ENCODE results near the gene TSC2. TPM values are rescaled to one million over a fixed set of nuclear protein-coding genes. Genes with fewer than 3 reads are reported as not detected.

TSC2 gene
- total RNA-seq, 1 donor from 2014 or later: 80.1 TPM

DNA sequence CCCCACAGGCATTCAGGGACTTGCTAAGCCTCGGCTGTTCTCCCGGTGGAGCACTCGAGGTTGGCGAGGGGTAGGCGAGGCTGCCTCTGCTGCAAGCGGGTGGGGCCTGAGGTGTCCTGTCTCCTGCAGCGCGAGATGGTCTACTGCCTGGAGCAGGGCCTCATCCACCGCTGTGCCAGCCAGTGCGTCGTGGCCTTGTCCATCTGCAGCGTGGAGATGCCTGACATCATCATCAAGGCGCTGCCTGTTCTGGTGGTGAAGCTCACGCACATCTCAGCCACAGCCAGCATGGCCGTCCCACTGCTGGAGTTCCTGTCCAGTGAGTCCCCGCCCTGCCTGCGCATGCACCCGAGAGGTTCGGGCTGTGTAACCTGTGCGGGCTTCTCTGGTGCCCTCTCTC, 26.3 kb downstream of the TSC2 start:
- Histone ChIP-seq H3K36me3 (peaks cover 90% of the 10 kb centered on the region), H3K27ac (replicated peaks) (no peak overlapping the region), H3K9me3 (replicated peaks) (no peaks in the 10 kb centered on the region), H3K4me3 (no peak overlapping the region), H3K4me1 (no peaks in the 10 kb centered on the region), H3K27me3 (ENCODE audit: low read depth) (no peaks in the 10 kb centered on the region)
- DNase-seq: no peak
- intact Hi-C loops (cut with micrococcal nuclease): loop anchor here (10.0 kb wide), 1 partner anchor 171 kb away; no protein-coding TSS in a partner anchor
- TF ChIP-seq, protein P1, sequence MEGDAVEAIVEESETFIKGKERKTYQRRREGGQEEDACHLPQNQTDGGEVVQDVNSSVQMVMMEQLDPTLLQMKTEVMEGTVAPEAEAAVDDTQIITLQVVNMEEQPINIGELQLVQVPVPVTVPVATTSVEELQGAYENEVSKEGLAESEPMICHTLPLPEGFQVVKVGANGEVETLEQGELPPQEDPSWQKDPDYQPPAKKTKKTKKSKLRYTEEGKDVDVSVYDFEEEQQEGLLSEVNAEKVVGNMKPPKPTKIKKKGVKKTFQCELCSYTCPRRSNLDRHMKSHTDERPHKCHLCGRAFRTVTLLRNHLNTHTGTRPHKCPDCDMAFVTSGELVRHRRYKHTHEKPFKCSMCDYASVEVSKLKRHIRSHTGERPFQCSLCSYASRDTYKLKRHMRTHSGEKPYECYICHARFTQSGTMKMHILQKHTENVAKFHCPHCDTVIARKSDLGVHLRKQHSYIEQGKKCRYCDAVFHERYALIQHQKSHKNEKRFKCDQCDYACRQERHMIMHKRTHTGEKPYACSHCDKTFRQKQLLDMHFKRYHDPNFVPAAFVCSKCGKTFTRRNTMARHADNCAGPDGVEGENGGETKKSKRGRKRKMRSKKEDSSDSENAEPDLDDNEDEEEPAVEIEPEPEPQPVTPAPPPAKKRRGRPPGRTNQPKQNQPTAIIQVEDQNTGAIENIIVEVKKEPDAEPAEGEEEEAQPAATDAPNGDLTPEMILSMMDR (IDR thresholded peaks at IDR 0.05; ENCODE audit: borderline replicate concordance): no peak

DNA sequence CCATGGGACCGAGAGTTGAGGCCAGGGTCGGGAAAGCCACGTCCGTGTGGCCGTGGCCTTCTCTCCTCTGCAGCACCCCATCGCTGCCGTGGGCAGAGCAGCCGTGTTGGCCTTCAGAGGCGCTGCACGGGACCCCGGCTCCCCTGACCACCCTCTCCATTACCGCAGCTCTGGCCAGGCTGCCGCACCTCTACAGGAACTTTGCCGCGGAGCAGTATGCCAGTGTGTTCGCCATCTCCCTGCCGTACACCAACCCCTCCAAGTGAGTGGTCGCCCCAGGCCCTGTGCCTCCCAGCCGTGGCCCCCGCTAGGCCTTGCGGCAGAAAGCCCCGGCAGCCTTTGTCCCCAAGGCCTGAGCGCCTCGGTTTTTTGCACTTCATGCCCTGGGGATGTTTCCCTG, 27.8 kb downstream of the TSC2 start:
- DNase-seq: no peak
- intact Hi-C loops (cut with micrococcal nuclease): loop anchor here (10.0 kb wide), 1 partner anchor 169 kb away; no protein-coding TSS in a partner anchor
- H3K27ac ChIP-seq (replicated peaks): no peak overlapping the region
- no peak overlapping the region for H3K4me3 ChIP-seq
- no peaks in the 10 kb centered on the region for H3K27me3 ChIP-seq (ENCODE audit: low read depth)
- TF ChIP-seq, protein P1 (IDR thresholded peaks at IDR 0.05; ENCODE audit: borderline replicate concordance): no peak
- peaks cover under 1% of the 10 kb centered on the region for H3K4me1 ChIP-seq
- peaks cover 91% of the 10 kb centered on the region for H3K36me3 ChIP-seq
- H3K9me3 ChIP-seq (replicated peaks): no peaks in the 10 kb centered on the region

DNA sequence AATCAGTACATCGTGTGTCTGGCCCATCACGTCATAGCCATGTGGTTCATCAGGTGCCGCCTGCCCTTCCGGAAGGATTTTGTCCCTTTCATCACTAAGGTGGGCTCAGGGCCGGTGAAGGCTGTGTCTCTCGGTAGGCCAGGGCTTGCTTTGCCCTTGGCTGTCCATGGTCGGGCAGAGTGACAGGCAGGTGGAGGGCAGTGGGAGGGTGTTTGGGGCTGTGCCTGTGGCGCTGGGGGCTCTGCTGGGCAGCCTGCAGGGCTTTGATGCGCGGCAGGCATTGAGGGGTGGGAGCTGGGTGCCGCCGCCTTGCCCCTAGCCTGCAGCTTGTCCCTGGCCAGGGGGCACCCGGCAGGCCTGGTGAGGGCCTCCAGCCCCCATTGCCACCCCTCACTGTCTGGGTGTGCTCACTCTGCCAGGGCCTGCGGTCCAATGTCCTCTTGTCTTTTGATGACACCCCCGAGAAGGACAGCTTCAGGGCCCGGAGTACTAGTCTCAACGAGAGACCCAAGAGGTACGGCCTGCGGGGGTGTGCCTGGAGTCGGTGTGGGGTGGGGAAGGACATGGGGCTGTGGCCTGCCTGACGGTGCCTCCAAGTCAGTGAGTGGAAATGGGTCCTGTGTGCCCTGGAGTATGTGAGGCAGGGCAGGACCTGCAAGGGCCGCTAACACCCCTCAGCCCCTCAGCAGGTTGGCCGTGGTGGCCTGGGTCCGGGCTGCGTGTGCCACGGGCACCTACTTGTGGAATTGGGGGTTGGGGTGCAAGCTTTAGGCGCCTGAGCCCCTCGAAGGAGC, 28.5 kb downstream of the TSC2 start:
- no peak for DNase-seq
- Histone ChIP-seq H3K27ac (replicated peaks) (no peak overlapping the region), H3K27me3 (ENCODE audit: low read depth) (no peaks in the 10 kb centered on the region), H3K4me1 (peaks cover 7% of the 10 kb centered on the region), H3K36me3 (peaks cover 92% of the 10 kb centered on the region), H3K9me3 (replicated peaks) (no peaks in the 10 kb centered on the region), H3K4me3 (no peak overlapping the region)
- intact Hi-C loops (cut with micrococcal nuclease): loop anchor here (10.0 kb wide), 1 partner anchor 169 kb away; no protein-coding TSS in a partner anchor
- TF ChIP-seq, protein P1 (IDR thresholded peaks at IDR 0.05; ENCODE audit: borderline replicate concordance): no peak

DNA sequence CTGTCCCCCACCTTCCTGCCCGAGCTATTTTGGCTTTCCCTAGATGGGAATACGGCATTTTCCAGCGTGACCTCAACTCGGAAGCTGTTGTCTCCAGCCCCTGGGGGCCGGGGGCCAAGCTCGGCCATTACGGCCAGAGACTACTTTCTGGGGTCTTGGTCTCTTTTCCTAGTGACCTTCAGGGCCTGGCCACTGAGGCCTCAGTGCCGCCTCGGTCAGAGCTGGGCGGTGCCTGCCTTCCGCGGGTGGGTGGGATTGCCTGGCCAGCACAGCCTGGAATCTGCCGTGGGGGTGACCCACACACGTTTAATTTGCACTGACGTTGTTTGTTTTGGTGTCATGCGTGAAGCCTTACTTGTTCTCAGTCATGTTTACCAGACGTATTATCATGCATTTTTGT, 29.2 kb downstream of the TSC2 start:
- Histone ChIP-seq H3K27me3 (ENCODE audit: low read depth) (no peaks in the 10 kb centered on the region), H3K27ac (replicated peaks) (no peak overlapping the region), H3K36me3 (peaks cover 93% of the 10 kb centered on the region), H3K9me3 (replicated peaks) (no peaks in the 10 kb centered on the region), H3K4me3 (no peak overlapping the region), H3K4me1 (peaks cover 14% of the 10 kb centered on the region)
- TF ChIP-seq, protein P1 (IDR thresholded peaks at IDR 0.05; ENCODE audit: borderline replicate concordance): no peak
- no peak for DNase-seq
- intact Hi-C loops (cut with micrococcal nuclease): loop anchor here (10.0 kb wide), 1 partner anchor 168 kb away; no protein-coding TSS in a partner anchor

DNA sequence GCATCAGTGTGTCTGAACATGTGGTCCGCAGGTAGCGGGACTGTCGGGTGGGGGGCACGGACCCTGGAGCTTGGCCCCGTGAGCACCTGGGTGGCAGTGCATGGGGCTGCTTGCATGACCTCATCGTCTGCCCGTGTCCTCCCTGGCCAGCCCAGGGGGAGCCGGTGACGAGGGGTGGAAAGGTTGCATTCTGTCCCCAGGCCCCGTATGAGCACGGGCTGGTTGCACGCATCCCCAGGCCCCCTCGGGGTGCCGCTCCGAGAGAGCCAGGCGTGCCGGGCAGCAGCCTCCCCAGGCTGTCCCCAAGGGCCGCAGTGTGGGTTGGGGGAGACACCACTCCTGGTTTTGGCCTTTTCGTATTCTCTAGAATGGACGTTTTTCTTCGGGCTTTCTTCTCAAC, 29.9 kb downstream of the TSC2 start:
- TF ChIP-seq, protein P1 (IDR thresholded peaks at IDR 0.05; ENCODE audit: borderline replicate concordance): no peak
- H3K4me3 ChIP-seq: no peak overlapping the region
- no peak overlapping the region for H3K27ac ChIP-seq (replicated peaks)
- H3K27me3 ChIP-seq (ENCODE audit: low read depth): no peaks in the 10 kb centered on the region
- no peaks in the 10 kb centered on the region for H3K9me3 ChIP-seq (replicated peaks)
- no peak for DNase-seq
- H3K36me3 ChIP-seq: peaks cover 86% of the 10 kb centered on the region
- peaks cover 21% of the 10 kb centered on the region for H3K4me1 ChIP-seq
- intact Hi-C loops (cut with micrococcal nuclease): loop anchor here (10.0 kb wide), 1 partner anchor 167 kb away; no protein-coding TSS in a partner anchor

Data from left ventricle myocardium inferior (tissue), 1 donor.